K562 (cell line): Measurements from ENCODE around the gene EPB41L2. TPM values are rescaled to one million over a fixed set of nuclear protein-coding genes. Genes with fewer than 3 reads are reported as not detected.

Experiments used
- ATAC-seq: fragments of 200-7000 bp; cut with Tn5 transposase; 3 replicates; pipeline ENCODE4 v1.9.1; 2020; ENCODE audit warnings: moderate library complexity
- BruUV-seq: library from RNA; stranded (reverse); fragments of 400-500 nt; replicated peaks from 2 replicates; lab custom pipeline; 2021; lab: Mats Ljungman, UMichigan
- CTCF ChIA-PET: fragments of 300-600 bp; formaldehyde crosslinking; extraction: SDS; loops from one replicate; lab custom pipeline; 2021; ENCODE audit warnings: low intra/inter-chr PET ratio; lab: Yijun Ruan, JAX
- POLR2A ChIA-PET: fragments of 300-600, 350-650 bp; sonication (Branson Sonifier 250); formaldehyde crosslinking; extraction: SDS; loops from one replicate; lab custom pipeline; 2021; ENCODE audit warnings: antibody characterized with exemption, inconsistent platforms; lab: Yijun Ruan, JAX
- DNase-seq, 4 experiments: peaks; one replicate each; pipeline versions ENCODE4 v3.0.0 to v3.0.0-alpha.2; 2011 to 2018; ENCODE audit warnings: low spot score in 3 of 4, mixed read lengths in 3 of 4; ENCODE audit errors: extremely low read depth in 1 of 4
- FAIRE-seq: peaks from 2 replicates; lab custom pipeline; 2011; peaks lifted over from hg19 to GRCh38; lab: Jason Lieb, UNC
- H2AFZ ChIP-seq: 2 replicates; pipeline ENCODE4 v1.6.0; 2011; ENCODE audit warnings: low read depth, low read length, control low read depth, inconsistent platforms
- H3K27ac ChIP-seq: fragments of 200-600 bp; 3 replicates; pipeline ENCODE4 v1.8.0; 2011; ENCODE audit warnings: low read depth, mild to moderate bottlenecking, control low read depth, inconsistent platforms, low read length, moderate library complexity, mixed read lengths; ENCODE audit errors: extremely low read depth
- H3K27me3 ChIP-seq, 2 experiments: fragments of 300-600 bp in 1 of 2; 2 replicates in 1 of 2; 3 replicates in 1 of 2; pipeline versions ENCODE4 v1.6.0 to v1.8.0; 2011; ENCODE audit warnings: inconsistent platforms in 2 of 2, low read length in 2 of 2, mild to moderate bottlenecking in 1 of 2, mixed read lengths in 1 of 2, moderate library complexity in 1 of 2; ENCODE audit not compliant: control insufficient read depth in 2 of 2, insufficient read depth in 2 of 2
- H3K36me3 ChIP-seq: fragments of 300-600 bp; 3 replicates; pipeline ENCODE4 v1.8.0; 2011; ENCODE audit warnings: mild to moderate bottlenecking, low read length, inconsistent platforms; ENCODE audit not compliant: control insufficient read depth, insufficient read depth
- H3K4me1 ChIP-seq, 2 experiments: fragments of 200-600 bp in 1 of 2; replicated peaks in 1 of 2; 2 replicates in 1 of 2; 3 replicates in 1 of 2; pipeline versions ENCODE4 v1.5.1 to v1.8.0; 2011; ENCODE audit warnings: inconsistent platforms in 2 of 2, low read length in 2 of 2, mild to moderate bottlenecking in 1 of 2, mixed read lengths in 1 of 2, moderate library complexity in 1 of 2; ENCODE audit not compliant: control insufficient read depth in 2 of 2, insufficient read depth in 2 of 2
- H3K4me2 ChIP-seq: 2 replicates; pipeline ENCODE4 v1.6.1; 2011; ENCODE audit warnings: low read length, control low read depth, inconsistent platforms, mixed read lengths; ENCODE audit not compliant: insufficient read depth
- H3K4me3 ChIP-seq: fragments of 200-600 bp; sonication (generic), shearing (Covaris generic); 2 replicates; pipeline ENCODE4 v1.5.1; 2016; ENCODE audit warnings: control low read depth, inconsistent platforms
- H3K79me2 ChIP-seq: fragments of 200-600 bp; 3 replicates; pipeline ENCODE4 v1.8.0; 2011; ENCODE audit warnings: low read length, inconsistent platforms; ENCODE audit not compliant: control insufficient read depth, insufficient read depth
- H3K9ac ChIP-seq, 2 experiments: 2 replicates each; pipeline versions ENCODE4 v1.6.0 to v1.6.1; 2011; ENCODE audit warnings: low read depth in 2 of 2, low read length in 2 of 2, control low read depth in 1 of 2, inconsistent platforms in 1 of 2, mild to moderate bottlenecking in 1 of 2, mixed read lengths in 1 of 2; ENCODE audit not compliant: insufficient read depth in 1 of 2
- H3K9me1 ChIP-seq: one replicate; pipeline ENCODE4 v1.6.0; 2011; ENCODE audit warnings: inconsistent platforms, mild to moderate bottlenecking, low read length, moderate library complexity; ENCODE audit not compliant: control insufficient read depth, insufficient read depth
- H3K9me3 ChIP-seq: replicated peaks from 2 replicates; pipeline ENCODE4 v1.5.1; 2011; ENCODE audit warnings: low read depth, low read length, inconsistent platforms; ENCODE audit not compliant: control insufficient read depth, insufficient read depth
- H4K20me1 ChIP-seq: replicated peaks from 2 replicates; pipeline ENCODE4 v1.6.1; 2011; ENCODE audit warnings: low read length, inconsistent platforms, mixed read lengths; ENCODE audit not compliant: control insufficient read depth, insufficient read depth
- CC2D1A ChIP-seq: fragments of 450-650 bp; IDR thresholded peaks from 2 replicates; pipeline ENCODE4 v1.6.1; 2017; ENCODE audit warnings: mild to moderate bottlenecking
- CHD1 ChIP-seq: fragments of 200-600 bp; sonication (generic); IDR thresholded peaks from one replicate; pipeline ENCODE4 v1.6.1; 2012; ENCODE audit warnings: mild to moderate bottlenecking, moderate library complexity, low read length, inconsistent platforms
- FOXK1 ChIP-seq: sonication (generic); formaldehyde crosslinking; IDR thresholded peaks from 2 replicates; pipeline ENCODE4 v1.8.0; 2022; ENCODE audit warnings: missing genetic modification reagents, mild to moderate bottlenecking, borderline replicate concordance
- GATAD2B ChIP-seq: fragments of 450-650 bp; IDR thresholded peaks from 2 replicates; pipeline ENCODE4 v1.6.1; 2017; ENCODE audit warnings: mild to moderate bottlenecking, borderline replicate concordance
- HDAC3 ChIP-seq: fragments of 450-650 bp; IDR thresholded peaks from 2 replicates; pipeline ENCODE4 v1.6.1; 2018; ENCODE audit warnings: borderline replicate concordance, mild to moderate bottlenecking, moderate library complexity; ENCODE audit not compliant: partially characterized antibody
- MEIS2 ChIP-seq: fragments of 450-650 bp; IDR thresholded peaks from 2 replicates; pipeline ENCODE4 v1.6.1; 2014; ENCODE audit warnings: mild to moderate bottlenecking; ENCODE audit not compliant: partially characterized antibody
- MIER1 ChIP-seq: fragments of 450-650 bp; IDR thresholded peaks from 2 replicates; pipeline ENCODE4 v1.6.1; 2016; ENCODE audit warnings: antibody characterized with exemption, mild to moderate bottlenecking, low read depth
- NR3C1 ChIP-seq: sonication (generic); formaldehyde crosslinking; IDR thresholded peaks from 2 replicates; pipeline ENCODE4 v1.8.1; 2022; ENCODE audit warnings: missing genetic modification reagents
- RNF2 ChIP-seq: sonication (generic); IDR thresholded peaks from 2 replicates; pipeline ENCODE4 v1.6.1; 2016
- SAFB2 ChIP-seq: fragments of 200-400 bp; formaldehyde crosslinking; IDR thresholded peaks from 2 replicates; pipeline ENCODE4 v1.6.1; 2018; ENCODE audit warnings: borderline replicate concordance, low read length, low read depth, moderate library complexity; ENCODE audit not compliant: severe bottlenecking
- SP2 ChIP-seq: IDR thresholded peaks from 2 replicates; pipeline ENCODE4 v1.6.1; 2011; ENCODE audit warnings: mild to moderate bottlenecking, low read depth, low read length, moderate library complexity; ENCODE audit not compliant: poor library complexity, severe bottlenecking; ENCODE audit errors: extremely low read depth
- SREBF1 ChIP-seq: fragments of 150-350 bp; IDR thresholded peaks from 2 replicates; pipeline ENCODE4 v1.6.1; 2014; ENCODE audit warnings: antibody characterized with exemption, low read depth, low read length, borderline replicate concordance
- ZNF133 ChIP-seq: fragments of 250-450 bp; sonication (Bioruptor Pico); IDR thresholded peaks from 2 replicates; pipeline ENCODE4 v1.4.0; 2020; ENCODE audit warnings: mild to moderate bottlenecking
- WGBS: fragments of 100-300 bp; shearing (Covaris generic); methylation state at CpG from one replicate; pipeline ENCODE4 v1.1.6; 2016; ENCODE audit warnings: low coverage, mixed read lengths; ENCODE audit not compliant: insufficient coverage; ENCODE audit errors: missing lambda C conversion rate; 5-methylcytosine and 5-hydroxymethylcytosine counted together
- in situ Hi-C: fragments of 300-500 bp; cut with MboI; formaldehyde crosslinking; loops from 4 replicates; pipeline ENCODE4 v1.15.0; 2018; ENCODE audit warnings: inconsistent platforms, mixed read lengths
- intact Hi-C: fragments of 100-400 bp; cut with micrococcal nuclease; formaldehyde crosslinking; loops from 2 replicates; pipeline ENCODE4 v1.14.2; 2022
- polyA plus RNA-seq, 8 experiments: library from polyadenylated mRNA; depleted of rRNA in 4 of 8; stranded (reverse) in 5 of 8; unstranded in 3 of 8; fragments of >200 nt; fragmentation: Nextera tagmentation in 2 of 8; fragmentation: Illumina TruSeq in 1 of 8; extraction: Ambion mirVana in 2 of 8; extraction: Trizol in 1 of 8; gene quantifications; 2 replicates each; pipeline versions ENCODE4 v1.2.1 to v1.2.3, GENCODE V29; 2011 to 2014; ENCODE audit warnings: inconsistent platforms in 1 of 8, missing spikeins in 1 of 8
- total RNA-seq, 7 experiments: library from RNA; depleted of rRNA in 6 of 7; stranded (reverse); fragments of >200 nt in 6 of 7; fragmentation: Illumina TruSeq in 2 of 7; extraction: Trizol in 2 of 7; gene quantifications; 2 replicates each; pipeline versions ENCODE4 v1.2.1 to v1.2.3, GENCODE V29; 2011 to 2021; ENCODE audit warnings: low replicate concordance in 1 of 7
- TF ChIP-seq, protein P1 (sequence below), 2 experiments: IDR thresholded peaks in 1 of 2; conservative IDR thresholded peaks in 1 of 2; 2 replicates each; pipeline ENCODE4 v1.6.1; 2016; ENCODE audit warnings: low read depth in 2 of 2, mild to moderate bottlenecking in 1 of 2, missing compliant biosample characterization in 1 of 2, missing genetic modification characterization in 1 of 2, moderate library complexity in 1 of 2
- TF ChIP-seq, protein P2 (sequence below): sonication (generic); formaldehyde crosslinking; IDR thresholded peaks from 2 replicates; pipeline ENCODE4 v1.8.0; 2022; ENCODE audit warnings: mild to moderate bottlenecking, missing genetic modification reagents

Gene EPB41L2
- total and polyA plus RNA-seq, 9 of the 15 experiments (the other 6 are each of a cell fraction or from before 2014, with no cell fraction given) = 5.1 to 53.6 (median 25.0) TPM

DNA sequence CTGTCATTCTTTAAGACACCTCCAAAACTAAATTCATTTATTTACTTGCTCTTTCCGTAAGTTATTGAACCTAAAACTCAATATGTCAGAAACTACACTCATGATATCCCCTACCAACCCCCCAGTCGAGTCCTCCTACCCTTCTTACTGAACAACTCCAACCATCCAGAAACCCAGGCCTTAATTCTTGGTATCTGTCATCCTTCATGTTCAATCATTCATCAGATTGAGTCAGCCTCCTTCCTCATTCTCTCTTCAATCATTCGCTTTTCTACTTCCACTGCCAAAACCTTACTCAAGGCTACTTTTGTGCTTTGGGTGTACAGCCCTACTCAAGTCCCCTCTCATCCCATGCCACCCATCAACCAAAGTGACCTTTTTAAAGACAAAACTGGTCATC, 140.1 kb downstream of the EPB41L2 start:
- Histone ChIP-seq H3K27me3 (no peaks in the 10 kb centered on the region), H3K36me3 (no peaks in the 10 kb centered on the region), H2AFZ (no peak overlapping the region), H3K4me2 (no peak overlapping the region), H3K9ac (no peak overlapping the region), H3K27ac (no peak overlapping the region), H3K4me1 (no peaks in the 10 kb centered on the region), H3K4me3 (no peak overlapping the region), H3K79me2 (no peaks in the 10 kb centered on the region), H3K9me3 (no peaks in the 10 kb centered on the region), H3K9me1 (no peaks in the 10 kb centered on the region), H4K20me1 (no peaks in the 10 kb centered on the region)
- no peak for FAIRE-seq
- TF ChIP-seq SP2 = no peak
- no peak for TF ChIP-seq CHD1
- TF ChIP-seq, protein P1, sequence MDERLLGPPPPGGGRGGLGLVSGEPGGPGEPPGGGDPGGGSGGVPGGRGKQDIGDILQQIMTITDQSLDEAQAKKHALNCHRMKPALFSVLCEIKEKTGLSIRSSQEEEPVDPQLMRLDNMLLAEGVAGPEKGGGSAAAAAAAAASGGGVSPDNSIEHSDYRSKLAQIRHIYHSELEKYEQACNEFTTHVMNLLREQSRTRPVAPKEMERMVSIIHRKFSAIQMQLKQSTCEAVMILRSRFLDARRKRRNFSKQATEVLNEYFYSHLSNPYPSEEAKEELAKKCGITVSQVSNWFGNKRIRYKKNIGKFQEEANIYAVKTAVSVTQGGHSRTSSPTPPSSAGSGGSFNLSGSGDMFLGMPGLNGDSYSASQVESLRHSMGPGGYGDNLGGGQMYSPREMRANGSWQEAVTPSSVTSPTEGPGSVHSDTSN (CRISPR knock-in tag; IDR thresholded peaks at IDR 0.05; ENCODE audit: low read depth) = no peak
- TF ChIP-seq, protein P1 (tag; conservative IDR thresholded peaks at IDR 0.05; ENCODE audit: low read depth) = 0 out of 2 replicates have a peak, but pooled peaks have one; percentile 19
- TF ChIP-seq MEIS2 = peak; percentile 56
- TF ChIP-seq ZNF133 (CRISPR knock-in tag) = no peak
- TF ChIP-seq FOXK1 (CRISPR knock-in tag) = no peak
- no peak for TF ChIP-seq GATAD2B
- no peak for TF ChIP-seq SAFB2
- TF ChIP-seq SREBF1 = no peak
- no peak for TF ChIP-seq MIER1
- TF ChIP-seq CC2D1A = no peak
- TF ChIP-seq, protein P2, sequence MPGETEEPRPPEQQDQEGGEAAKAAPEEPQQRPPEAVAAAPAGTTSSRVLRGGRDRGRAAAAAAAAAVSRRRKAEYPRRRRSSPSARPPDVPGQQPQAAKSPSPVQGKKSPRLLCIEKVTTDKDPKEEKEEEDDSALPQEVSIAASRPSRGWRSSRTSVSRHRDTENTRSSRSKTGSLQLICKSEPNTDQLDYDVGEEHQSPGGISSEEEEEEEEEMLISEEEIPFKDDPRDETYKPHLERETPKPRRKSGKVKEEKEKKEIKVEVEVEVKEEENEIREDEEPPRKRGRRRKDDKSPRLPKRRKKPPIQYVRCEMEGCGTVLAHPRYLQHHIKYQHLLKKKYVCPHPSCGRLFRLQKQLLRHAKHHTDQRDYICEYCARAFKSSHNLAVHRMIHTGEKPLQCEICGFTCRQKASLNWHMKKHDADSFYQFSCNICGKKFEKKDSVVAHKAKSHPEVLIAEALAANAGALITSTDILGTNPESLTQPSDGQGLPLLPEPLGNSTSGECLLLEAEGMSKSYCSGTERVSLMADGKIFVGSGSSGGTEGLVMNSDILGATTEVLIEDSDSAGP = no peak
- TF ChIP-seq HDAC3 = no peak
- no peak for TF ChIP-seq RNF2
- no peak for TF ChIP-seq NR3C1 (CRISPR knock-in tag)
- no peak for ATAC-seq
- no TSS peak for BruUV-seq
- no peak for DNase-seq
- in situ Hi-C loops = no loop called here
- ChIA-PET CTCF (no interaction called here), POLR2A (no interaction called here)
- 10% methylated on average over 3 of the region's 3 CpGs for WGBS
- intact Hi-C loops = no loop called here
